Measurements from ENCODE around the gene CYFIP1. TPM values are rescaled to one million over a fixed set of nuclear protein-coding genes. Genes with fewer than 3 reads are reported as not detected.

The CYFIP1 gene
- total and polyA plus RNA-seq, 2 donors (not counting 1 experiment from before 2014, with no cell fraction given): 59.4 to 102 TPM

- Histone ChIP-seq H3K9ac (ENCODE audit: insufficient read depth, low read length) (no peak overlapping the region), H3K36me3 (ENCODE audit: control insufficient read depth, insufficient read depth, low read length) (peaks cover 6% of the 10 kb centered on the region), H2AFZ (ENCODE audit: low read length) (no peak overlapping the region), H4K20me1 (ENCODE audit: control insufficient read depth, extremely low read depth, insufficient read depth, low read length) (no peaks in the 10 kb centered on the region), H3K4me1 (ENCODE audit: control insufficient read depth, extremely low read depth, insufficient read depth, low read length) (peaks cover 19% of the 10 kb centered on the region), H3K9me3 (ENCODE audit: control insufficient read depth, insufficient read depth, low read depth, low read length) (no peaks in the 10 kb centered on the region), H3K4me2 (ENCODE audit: extremely low read depth, insufficient read depth, low read length) (no peak overlapping the region), H3K27ac (ENCODE audit: insufficient read depth, low read length) (no peak overlapping the region), H3K4me3 (replicated peaks in 1 of 4; ENCODE audit: control extremely low read depth in 1 of 4, insufficient read depth in 1 of 4, low read depth in 3 of 4, low read length in 4 of 4) (no peak overlapping the region), H3K79me2 (ENCODE audit: control insufficient read depth, insufficient read depth, low read length) (no peaks in the 10 kb centered on the region), H3K27me3 (ENCODE audit: control insufficient read depth, insufficient read depth, low read length) (no peaks in the 10 kb centered on the region)
- TF ChIP-seq EZH2 (IDR thresholded peaks at IDR 0.05; ENCODE audit: low read length, missing control alignments) (no peak), CTCF (conservative IDR thresholded peaks at IDR 0.05 in 1 of 2, IDR thresholded peaks at IDR 0.05 in 1 of 2; ENCODE audit: low read depth in 1 of 2, low read length in 2 of 2) (no peak)
- DNase-seq (ENCODE audit: low read depth in 2 of 2): no peak
Measured at GRCh38 chr15:22890296-22890695, 89.9 kb downstream of the CYFIP1 start.

- H3K79me2 ChIP-seq (ENCODE audit: control insufficient read depth, insufficient read depth, low read length): no peaks in the 10 kb centered on the region
- H3K4me2 ChIP-seq (ENCODE audit: extremely low read depth, insufficient read depth, low read length): no peak overlapping the region
- peaks cover 6% of the 10 kb centered on the region for H3K36me3 ChIP-seq (ENCODE audit: control insufficient read depth, insufficient read depth, low read length)
- H3K4me3 ChIP-seq (replicated peaks in 1 of 4; ENCODE audit: control extremely low read depth in 1 of 4, insufficient read depth in 1 of 4, low read depth in 3 of 4, low read length in 4 of 4): no peak overlapping the region
- H2AFZ ChIP-seq (ENCODE audit: low read length): no peak overlapping the region
- DNase-seq (ENCODE audit: low read depth in 2 of 2): no peak
- H3K9me3 ChIP-seq (ENCODE audit: control insufficient read depth, insufficient read depth, low read depth, low read length): no peaks in the 10 kb centered on the region
- no peaks in the 10 kb centered on the region for H4K20me1 ChIP-seq (ENCODE audit: control insufficient read depth, extremely low read depth, insufficient read depth, low read length)
- peaks cover 19% of the 10 kb centered on the region for H3K4me1 ChIP-seq (ENCODE audit: control insufficient read depth, extremely low read depth, insufficient read depth, low read length)
- peak overlapping the region; percentile 96 for H3K27ac ChIP-seq (ENCODE audit: insufficient read depth, low read length)
- no peaks in the 10 kb centered on the region for H3K27me3 ChIP-seq (ENCODE audit: control insufficient read depth, insufficient read depth, low read length)
- TF ChIP-seq EZH2 (IDR thresholded peaks at IDR 0.05; ENCODE audit: low read length, missing control alignments) (no peak), CTCF (conservative IDR thresholded peaks at IDR 0.05 in 1 of 2, IDR thresholded peaks at IDR 0.05 in 1 of 2; ENCODE audit: low read depth in 1 of 2, low read length in 2 of 2) (no peak)
- no peak overlapping the region for H3K9ac ChIP-seq (ENCODE audit: insufficient read depth, low read length)
Measured at GRCh38 chr15:22889146-22889818, 90.9 kb downstream of the CYFIP1 start.

- Histone ChIP-seq H3K9me3 (ENCODE audit: control insufficient read depth, insufficient read depth, low read depth, low read length) (no peaks in the 10 kb centered on the region), H3K4me3 (replicated peaks in 1 of 4; ENCODE audit: control extremely low read depth in 1 of 4, insufficient read depth in 1 of 4, low read depth in 3 of 4, low read length in 4 of 4) (no peak overlapping the region), H4K20me1 (ENCODE audit: control insufficient read depth, extremely low read depth, insufficient read depth, low read length) (no peaks in the 10 kb centered on the region), H3K36me3 (ENCODE audit: control insufficient read depth, insufficient read depth, low read length) (peaks cover 6% of the 10 kb centered on the region), H2AFZ (ENCODE audit: low read length) (no peak overlapping the region), H3K4me1 (ENCODE audit: control insufficient read depth, extremely low read depth, insufficient read depth, low read length) (peaks cover 19% of the 10 kb centered on the region), H3K9ac (ENCODE audit: insufficient read depth, low read length) (no peak overlapping the region), H3K27me3 (ENCODE audit: control insufficient read depth, insufficient read depth, low read length) (no peaks in the 10 kb centered on the region), H3K27ac (ENCODE audit: insufficient read depth, low read length) (peak overlapping the region; percentile 96), H3K79me2 (ENCODE audit: control insufficient read depth, insufficient read depth, low read length) (no peaks in the 10 kb centered on the region), H3K4me2 (ENCODE audit: extremely low read depth, insufficient read depth, low read length) (no peak overlapping the region)
- DNase-seq (ENCODE audit: low read depth in 2 of 2): peak; percentile 97 to 99
- TF ChIP-seq EZH2 (IDR thresholded peaks at IDR 0.05; ENCODE audit: low read length, missing control alignments) (no peak), CTCF (conservative IDR thresholded peaks at IDR 0.05 in 1 of 2, IDR thresholded peaks at IDR 0.05 in 1 of 2; ENCODE audit: low read depth in 1 of 2, low read length in 2 of 2) (no peak)
Measured at GRCh38 chr15:22888120-22888859, 91.9 kb downstream of the CYFIP1 start.
